Activated CD8-positive, alpha-beta T cell treated with anti-CD3 and anti-CD28 coated beads for 36 hours (primary cell): ENCODE results near the gene TGM4. TPM values are rescaled to one million over a fixed set of nuclear protein-coding genes. Genes with fewer than 3 reads are reported as not detected.

Experiments
- ATAC-seq: fragments of 200-7000 bp; cut with Tn5 transposase; one replicate; pipeline ENCODE4 v1.10.0; 2021; ENCODE audit warnings: mild to moderate bottlenecking, moderate library complexity
- CTCF ChIA-PET: fragments of 350-600 bp; sonication (Branson Sonifier 250); formaldehyde crosslinking; loops from one replicate; lab custom pipeline; 2021; ENCODE audit warnings: antibody characterized with exemption; lab: Charles Lee
- POLR2A ChIA-PET: fragments of 350-600 bp; sonication (Branson Sonifier 250); formaldehyde crosslinking; loops from one replicate; lab custom pipeline; 2021; ENCODE audit warnings: antibody characterized with exemption; lab: Charles Lee
- DNase-seq: peaks from one replicate; pipeline ENCODE4 v3.0.0-alpha.2; 2020
- H3K27ac Mint-ChIP-seq: one replicate; pipeline ENCODE4 v1.8.0; 2021; ENCODE audit warnings: mild to moderate bottlenecking, mixed read lengths
- H3K27me3 Mint-ChIP-seq: one replicate; pipeline ENCODE4 v1.8.0; 2021; ENCODE audit warnings: mixed read lengths
- H3K36me3 Mint-ChIP-seq: one replicate; pipeline ENCODE4 v1.8.0; 2021; ENCODE audit warnings: low read depth, mixed read lengths
- H3K4me1 Mint-ChIP-seq: one replicate; pipeline ENCODE4 v1.8.0; 2021; ENCODE audit warnings: low read depth, mixed read lengths
- H3K4me3 Mint-ChIP-seq: one replicate; pipeline ENCODE4 v1.8.0; 2021; ENCODE audit warnings: mild to moderate bottlenecking, moderate library complexity, mixed read lengths
- H3K9me3 Mint-ChIP-seq: one replicate; pipeline ENCODE4 v1.8.0; 2021; ENCODE audit warnings: mixed read lengths
- intact Hi-C: fragments of 100-400 bp; cut with micrococcal nuclease; formaldehyde crosslinking; loops from one replicate; pipeline ENCODE4 v1.10.0; 2022
- total RNA-seq, 2 experiments: library from RNA; stranded (reverse); gene quantifications; one replicate each; pipeline ENCODE4 v1.2.3, GENCODE V29; 2021
- TF ChIP-seq, protein P1 (sequence below): fragments of 200-600 bp; IDR thresholded peaks from one replicate; pipeline ENCODE4 v1.8.0; 2022; ENCODE audit warnings: antibody characterized with exemption, mild to moderate bottlenecking

Gene TGM4
- total RNA-seq, 2 experiments from 2014 or later: not detected

DNA sequence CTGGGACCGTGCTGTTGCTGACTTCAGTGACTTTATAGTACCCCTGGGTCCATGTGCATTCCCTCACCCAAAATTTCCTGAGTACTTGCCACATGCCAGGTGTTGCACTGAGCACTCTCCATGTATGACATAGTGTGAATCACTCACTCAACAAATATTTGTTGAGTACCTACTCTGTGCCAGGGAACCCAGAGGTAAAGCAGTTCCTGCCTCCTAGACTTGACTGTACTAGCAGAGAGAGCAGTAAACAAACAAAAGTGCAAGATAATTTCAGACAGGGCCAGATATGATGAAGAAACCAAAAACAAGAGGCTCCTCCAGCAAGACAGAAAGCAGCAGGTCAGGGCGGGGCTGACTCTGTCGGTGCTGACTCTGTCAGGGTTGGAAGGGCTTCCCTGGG is 12.2 kb downstream of the TGM4 start:
- no peak overlapping the region for H3K4me3 Mint-ChIP-seq
- no peak overlapping the region for H3K27ac Mint-ChIP-seq
- ChIA-PET POLR2A (no interaction called here), CTCF (no interaction called here)
- DNase-seq: no peak
- H3K27me3 Mint-ChIP-seq: peaks cover 10% of the 10 kb centered on the region
- intact Hi-C loops: no loop called here
- ATAC-seq: no peak
- no peaks in the 10 kb centered on the region for H3K9me3 Mint-ChIP-seq
- no peaks in the 10 kb centered on the region for H3K36me3 Mint-ChIP-seq
- TF ChIP-seq, protein P1, sequence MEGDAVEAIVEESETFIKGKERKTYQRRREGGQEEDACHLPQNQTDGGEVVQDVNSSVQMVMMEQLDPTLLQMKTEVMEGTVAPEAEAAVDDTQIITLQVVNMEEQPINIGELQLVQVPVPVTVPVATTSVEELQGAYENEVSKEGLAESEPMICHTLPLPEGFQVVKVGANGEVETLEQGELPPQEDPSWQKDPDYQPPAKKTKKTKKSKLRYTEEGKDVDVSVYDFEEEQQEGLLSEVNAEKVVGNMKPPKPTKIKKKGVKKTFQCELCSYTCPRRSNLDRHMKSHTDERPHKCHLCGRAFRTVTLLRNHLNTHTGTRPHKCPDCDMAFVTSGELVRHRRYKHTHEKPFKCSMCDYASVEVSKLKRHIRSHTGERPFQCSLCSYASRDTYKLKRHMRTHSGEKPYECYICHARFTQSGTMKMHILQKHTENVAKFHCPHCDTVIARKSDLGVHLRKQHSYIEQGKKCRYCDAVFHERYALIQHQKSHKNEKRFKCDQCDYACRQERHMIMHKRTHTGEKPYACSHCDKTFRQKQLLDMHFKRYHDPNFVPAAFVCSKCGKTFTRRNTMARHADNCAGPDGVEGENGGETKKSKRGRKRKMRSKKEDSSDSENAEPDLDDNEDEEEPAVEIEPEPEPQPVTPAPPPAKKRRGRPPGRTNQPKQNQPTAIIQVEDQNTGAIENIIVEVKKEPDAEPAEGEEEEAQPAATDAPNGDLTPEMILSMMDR: no peak
- no peaks in the 10 kb centered on the region for H3K4me1 Mint-ChIP-seq

DNA sequence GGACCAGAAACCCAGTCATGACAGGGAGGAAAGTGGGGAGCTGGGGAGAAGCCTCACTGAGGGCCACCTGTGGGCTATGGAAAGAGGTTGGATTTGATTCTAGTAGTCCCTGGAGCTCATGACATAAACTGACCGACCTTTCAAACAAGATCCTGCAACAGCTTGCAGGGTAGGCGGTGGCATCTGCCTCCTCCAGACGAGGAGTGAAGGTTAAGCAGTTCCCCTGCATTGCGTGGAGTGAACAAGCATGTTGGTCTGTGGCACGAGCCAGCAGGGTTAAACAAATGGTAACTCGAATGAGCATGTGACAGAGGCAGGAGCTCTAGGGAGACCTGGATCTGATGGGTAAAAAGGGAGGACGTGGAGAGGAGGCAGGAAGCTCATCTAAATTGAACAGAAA is 12.7 kb downstream of the TGM4 start:
- no peaks in the 10 kb centered on the region for H3K9me3 Mint-ChIP-seq
- TF ChIP-seq, protein P1: no peak
- H3K36me3 Mint-ChIP-seq: no peaks in the 10 kb centered on the region
- H3K27ac Mint-ChIP-seq: no peak overlapping the region
- H3K4me3 Mint-ChIP-seq: no peak overlapping the region
- ATAC-seq (no peak), DNase-seq (no peak)
- intact Hi-C loops: no loop called here
- peaks cover 10% of the 10 kb centered on the region for H3K27me3 Mint-ChIP-seq
- POLR2A ChIA-PET: no interaction called here
- no peaks in the 10 kb centered on the region for H3K4me1 Mint-ChIP-seq
- CTCF ChIA-PET: no interaction called here

DNA sequence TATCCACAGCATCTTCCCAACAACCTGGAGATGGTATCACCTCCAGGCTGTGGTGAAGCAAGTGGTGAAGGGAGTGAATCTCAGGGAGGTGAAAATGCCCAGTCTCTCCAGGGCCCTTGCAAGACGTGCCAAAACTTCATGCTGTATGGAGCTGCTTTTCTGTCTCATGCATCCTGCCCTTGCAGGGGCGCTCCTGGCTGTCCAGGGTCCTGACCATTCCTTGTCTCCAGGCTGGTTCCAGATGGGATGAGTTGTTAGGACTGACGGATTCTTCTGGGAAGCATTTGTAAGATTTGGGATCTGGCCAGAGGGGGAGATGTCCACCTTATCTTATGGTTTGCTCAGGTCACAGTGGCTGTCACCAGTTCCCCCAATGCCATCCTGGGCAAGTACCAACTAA is 15.8 kb downstream of the TGM4 start:
- Mint-ChIP-seq H3K27me3 (peaks cover 4% of the 10 kb centered on the region), H3K27ac (no peak overlapping the region), H3K4me3 (no peak overlapping the region), H3K9me3 (no peaks in the 10 kb centered on the region), H3K36me3 (no peaks in the 10 kb centered on the region), H3K4me1 (no peaks in the 10 kb centered on the region)
- no peak for DNase-seq
- POLR2A ChIA-PET: interaction anchor here (1.7 kb wide), 1 partner anchor 14 kb away, joined by 3 read pairs; no protein-coding TSS in a partner anchor
- intact Hi-C loops: no loop called here
- CTCF ChIA-PET: interaction anchor here (1.3 kb wide), 1 partner anchor 357 kb away, joined by 3 read pairs; no protein-coding TSS in a partner anchor
- TF ChIP-seq, protein P1: no peak
- ATAC-seq: no peak

DNA sequence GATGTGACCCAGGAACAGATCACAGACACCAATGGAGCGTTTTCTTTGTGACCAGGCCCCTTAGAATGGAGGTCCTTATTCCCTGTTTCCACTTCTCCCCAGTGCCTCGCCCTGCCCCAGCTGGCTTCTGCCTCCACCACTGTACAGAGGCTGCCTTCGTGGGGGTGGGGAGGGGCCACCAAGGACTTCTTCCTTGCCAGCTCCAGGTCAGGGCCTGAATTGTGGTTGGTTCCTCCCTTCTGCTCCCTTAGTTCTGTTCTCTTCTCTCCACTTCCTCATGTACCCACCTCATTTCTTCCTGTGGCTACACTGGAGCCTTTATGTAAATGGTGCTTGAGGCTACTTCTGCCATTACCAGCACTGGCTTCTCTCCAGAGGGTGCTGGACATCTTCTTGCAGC is 16.4 kb downstream of the TGM4 start:
- intact Hi-C loops: no loop called here
- no peak overlapping the region for H3K27ac Mint-ChIP-seq
- peaks cover 4% of the 10 kb centered on the region for H3K27me3 Mint-ChIP-seq
- DNase-seq: no peak
- H3K4me3 Mint-ChIP-seq: no peak overlapping the region
- H3K36me3 Mint-ChIP-seq: no peaks in the 10 kb centered on the region
- H3K4me1 Mint-ChIP-seq: no peaks in the 10 kb centered on the region
- no peak for ATAC-seq
- TF ChIP-seq, protein P1: no peak
- no peaks in the 10 kb centered on the region for H3K9me3 Mint-ChIP-seq
- ChIA-PET CTCF (interaction anchor here (1.3 kb wide), 1 partner anchor 358 kb away, joined by 3 read pairs; no protein-coding TSS in a partner anchor), POLR2A (interaction anchor here (1.7 kb wide), 1 partner anchor 13 kb away, joined by 3 read pairs; no protein-coding TSS in a partner anchor)

DNA sequence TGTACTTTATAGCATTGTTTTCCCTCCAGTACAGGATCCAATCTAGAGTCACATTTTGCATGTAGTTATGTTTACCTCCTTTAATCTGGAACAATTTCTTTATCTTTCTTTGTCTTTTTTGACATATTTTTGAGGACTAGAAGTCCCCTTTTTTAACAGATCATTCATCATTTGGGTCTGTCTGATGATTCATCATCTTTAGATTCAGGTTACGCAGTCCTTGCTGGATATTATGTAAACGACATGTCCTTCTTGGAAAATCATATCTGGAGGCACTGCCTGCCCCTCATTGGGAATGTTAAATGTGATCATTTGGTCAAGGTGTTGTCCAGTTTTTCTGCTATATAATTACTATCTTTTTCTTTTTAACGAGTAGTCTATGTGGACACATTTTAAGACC is 18.3 kb downstream of the TGM4 start:
- intact Hi-C loops: no loop called here
- DNase-seq (no peak), ATAC-seq (no peak)
- no peaks in the 10 kb centered on the region for H3K9me3 Mint-ChIP-seq
- TF ChIP-seq, protein P1: no peak
- ChIA-PET POLR2A (no interaction called here), CTCF (no interaction called here)
- no peak overlapping the region for H3K4me3 Mint-ChIP-seq
- H3K4me1 Mint-ChIP-seq: no peaks in the 10 kb centered on the region
- no peaks in the 10 kb centered on the region for H3K36me3 Mint-ChIP-seq
- H3K27me3 Mint-ChIP-seq: no peaks in the 10 kb centered on the region
- H3K27ac Mint-ChIP-seq: no peak overlapping the region
